Right renal pelvis (tissue), 4 donors: ENCODE measurements around the gene SPTBN1. TPM values are rescaled to one million over a fixed set of nuclear protein-coding genes. Genes with fewer than 3 reads are reported as not detected.

Source experiments
- DNase-seq, 4 donors: peaks; one replicate each; pipeline ENCODE4 v3.0.0-alpha.2; 2013; ENCODE audit warnings: low read depth in 4 of 4, low spot score in 3 of 4, missing footprints in 1 of 4
- polyA plus RNA-seq, 4 donors: library from polyadenylated mRNA; unstranded; fragments of 120-200 nt; gene quantifications; one replicate each; pipeline ENCODE4 v1.2.1, GENCODE V29; 2013; ENCODE audit not compliant: insufficient read length in 4 of 4

Gene SPTBN1
- polyA plus RNA-seq, 4 donors: 224 to 243 (median 228) TPM

GRCh38 chr2:54568876-54569321, 112.8 kb downstream of the SPTBN1 start:
- no peak for DNase-seq

GRCh38 chr2:54569745-54570301, 113.7 kb downstream of the SPTBN1 start:
- DNase-seq: no peak

GRCh38 chr2:54570321-54570855, 114.3 kb downstream of the SPTBN1 start:
- no peak for DNase-seq

GRCh38 chr2:54570925-54571694, 115.0 kb downstream of the SPTBN1 start:
- no peak for DNase-seq

GRCh38 chr2:54572262-54572635, 116.1 kb downstream of the SPTBN1 start:
- no peak for DNase-seq

GRCh38 chr2:54572636-54573536, 116.8 kb downstream of the SPTBN1 start:
- no peak for DNase-seq

GRCh38 chr2:54573537-54573919, 117.4 kb downstream of the SPTBN1 start:
- no peak for DNase-seq

GRCh38 chr2:54574107-54574859, 118.2 kb downstream of the SPTBN1 start:
- no peak for DNase-seq

- no peak for DNase-seq
Measured at GRCh38 chr2:54574860-54575247, 118.7 kb downstream of the SPTBN1 start.

GRCh38 chr2:54575379-54575888, 119.3 kb downstream of the SPTBN1 start:
- no peak for DNase-seq

GRCh38 chr2:54577035-54577434, 120.9 kb downstream of the SPTBN1 start:
- DNase-seq: no peak

- no peak for DNase-seq
Measured at GRCh38 chr2:54577944-54578647, 122.0 kb downstream of the SPTBN1 start.

GRCh38 chr2:54578648-54579045, 122.5 kb downstream of the SPTBN1 start:
- DNase-seq: no peak

- no peak for DNase-seq
Measured at GRCh38 chr2:54579061-54579681, 123.0 kb downstream of the SPTBN1 start.

GRCh38 chr2:54579682-54580620, 123.8 kb downstream of the SPTBN1 start:
- no peak for DNase-seq

- DNase-seq: no peak
Measured at GRCh38 chr2:54581326-54582039, 125.4 kb downstream of the SPTBN1 start.

- no peak for DNase-seq
Measured at GRCh38 chr2:54582987-54583386, 126.9 kb downstream of the SPTBN1 start.
